Body of pancreas (tissue), 4 donors: Measurements from ENCODE around the gene SOCS3.

Experiments
- POLR2A ChIP-seq, 3 donors: fragments of 450-650 bp; IDR thresholded peaks; one replicate each; pipeline ENCODE4 v1.6.1; 2016; ENCODE audit warnings: antibody characterized with exemption in 3 of 3, mild to moderate bottlenecking in 2 of 3
- TF ChIP-seq, protein P1 (sequence below), 7 experiments: fragments of 450-650 bp in 4 of 7; fragments of 200-600 bp in 3 of 7; sonication (generic) in 3 of 7; IDR thresholded peaks; one replicate each; pipeline ENCODE4 v1.5.1; 2016 to 2019; ENCODE audit warnings: antibody characterized with exemption in 7 of 7

DNA sequence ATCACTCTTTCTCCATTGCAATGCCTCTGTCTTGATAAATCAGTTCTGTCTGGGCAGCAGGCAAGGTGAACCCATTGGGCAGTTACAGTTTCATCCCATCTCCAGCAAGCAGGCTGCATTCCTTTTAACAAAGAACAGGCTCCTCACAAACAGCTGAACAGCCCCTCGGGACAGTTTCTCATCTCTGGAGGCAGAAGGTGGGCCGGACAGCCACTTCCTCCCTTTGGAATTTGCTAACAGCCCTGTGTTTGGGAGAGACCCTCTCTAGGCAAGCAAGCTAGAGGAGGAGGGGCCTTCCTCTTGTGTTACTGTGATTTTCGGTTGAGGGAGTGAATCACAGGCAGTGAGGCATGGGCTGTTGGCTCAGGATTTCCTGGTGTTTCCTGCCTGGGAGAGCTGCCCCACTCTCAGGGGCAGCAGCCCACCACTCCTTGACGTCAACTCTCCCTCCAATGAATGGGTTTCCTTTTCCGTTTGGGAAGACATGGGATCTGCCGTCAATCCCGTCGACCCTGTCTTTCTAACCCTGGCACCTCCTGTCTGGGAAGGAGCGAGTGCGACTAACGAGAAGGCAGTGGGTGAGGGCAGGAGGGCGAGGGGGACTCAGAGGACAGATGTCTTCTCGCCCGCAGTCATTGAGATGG lies 14.9 kb upstream of the SOCS3 start:
- TF ChIP-seq POLR2A (IDR thresholded peaks at IDR 0.05) = no peak
- TF ChIP-seq, protein P1, sequence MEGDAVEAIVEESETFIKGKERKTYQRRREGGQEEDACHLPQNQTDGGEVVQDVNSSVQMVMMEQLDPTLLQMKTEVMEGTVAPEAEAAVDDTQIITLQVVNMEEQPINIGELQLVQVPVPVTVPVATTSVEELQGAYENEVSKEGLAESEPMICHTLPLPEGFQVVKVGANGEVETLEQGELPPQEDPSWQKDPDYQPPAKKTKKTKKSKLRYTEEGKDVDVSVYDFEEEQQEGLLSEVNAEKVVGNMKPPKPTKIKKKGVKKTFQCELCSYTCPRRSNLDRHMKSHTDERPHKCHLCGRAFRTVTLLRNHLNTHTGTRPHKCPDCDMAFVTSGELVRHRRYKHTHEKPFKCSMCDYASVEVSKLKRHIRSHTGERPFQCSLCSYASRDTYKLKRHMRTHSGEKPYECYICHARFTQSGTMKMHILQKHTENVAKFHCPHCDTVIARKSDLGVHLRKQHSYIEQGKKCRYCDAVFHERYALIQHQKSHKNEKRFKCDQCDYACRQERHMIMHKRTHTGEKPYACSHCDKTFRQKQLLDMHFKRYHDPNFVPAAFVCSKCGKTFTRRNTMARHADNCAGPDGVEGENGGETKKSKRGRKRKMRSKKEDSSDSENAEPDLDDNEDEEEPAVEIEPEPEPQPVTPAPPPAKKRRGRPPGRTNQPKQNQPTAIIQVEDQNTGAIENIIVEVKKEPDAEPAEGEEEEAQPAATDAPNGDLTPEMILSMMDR (IDR thresholded peaks at IDR 0.05) = no peak
